ENCODE data around the gene NHERF2.

DNA sequence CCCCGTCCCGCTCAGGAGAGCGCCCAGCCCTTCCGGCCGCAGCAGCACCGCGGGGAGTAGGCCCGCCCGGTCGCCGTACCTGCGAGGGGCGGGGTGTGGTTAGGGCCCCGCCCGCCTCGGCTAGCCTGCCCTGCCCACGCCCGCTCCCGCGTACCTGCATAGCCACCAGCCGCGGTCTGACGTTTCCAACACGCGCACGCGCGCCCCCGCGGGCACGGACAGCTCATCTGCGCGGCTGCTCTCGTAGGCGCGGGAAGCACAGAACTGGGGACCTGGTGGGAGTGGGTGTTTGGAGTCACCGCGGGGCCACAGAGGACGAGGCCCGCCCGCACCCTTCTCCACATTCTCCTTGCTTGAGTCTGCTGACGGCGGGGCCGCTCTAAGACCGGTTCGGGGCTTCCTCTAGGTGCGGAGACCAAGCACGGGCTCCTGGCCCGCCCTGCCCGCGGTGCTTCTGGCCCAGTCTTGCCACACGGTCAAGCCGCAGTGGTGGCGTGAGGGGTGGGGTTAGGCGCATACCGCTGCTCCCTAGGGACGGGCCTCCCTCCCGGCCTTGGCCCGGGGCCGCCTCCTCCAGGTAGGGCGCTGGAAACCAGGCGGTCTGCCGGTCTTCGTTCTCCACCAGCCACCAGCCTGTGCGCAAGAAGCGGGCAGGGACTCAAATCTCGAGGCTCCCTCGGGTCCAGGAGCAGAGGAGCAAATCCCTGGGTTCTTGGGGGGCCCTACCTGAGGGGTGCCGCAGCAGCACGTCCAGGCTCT lies 47.3 kb upstream of the NHERF2 start:
- TF ChIP-seq CTCF (IDR thresholded peaks at IDR 0.05) = no peak
- TF ChIP-seq POLR2A (IDR thresholded peaks at IDR 0.05) = no peak
